Neutrophil (primary cell): ENCODE results near the gene RCOR3.
"Not testable (repeated sequence)": the region's sequence is repeated elsewhere in the genome, so short reads cannot be mapped to it uniquely, and the experiment has no call there.

Source experiments
- H3K27ac ChIP-seq: fragments of 200-600 bp; sonication (generic); 2 replicates; pipeline ENCODE4 v1.5.1; 2016; ENCODE audit warnings: mild to moderate bottlenecking, moderate library complexity
- H3K27me3 ChIP-seq: fragments of 200-600 bp; sonication (generic); 2 replicates; pipeline ENCODE4 v1.6.0; 2016; ENCODE audit warnings: mild to moderate bottlenecking
- H3K36me3 ChIP-seq: fragments of 200-600 bp; sonication (generic); 2 replicates; pipeline ENCODE4 v1.5.1; 2017
- H3K4me1 ChIP-seq, 2 experiments: fragments of 200-600 bp in 1 of 2; sonication (generic) in 1 of 2; 1 replicate in 1 of 2; 2 replicates in 1 of 2; pipeline versions ENCODE4 v1.5.1 to v1.6.1; 2013 to 2016; ENCODE audit warnings: low read depth in 1 of 2, low read length in 1 of 2, mild to moderate bottlenecking in 1 of 2, moderate library complexity in 1 of 2; ENCODE audit not compliant: control insufficient read depth in 1 of 2, insufficient read depth in 1 of 2
- H3K4me3 ChIP-seq, 2 experiments: fragments of 200-600 bp in 1 of 2; sonication (generic) in 1 of 2; 1 replicate in 1 of 2; 2 replicates in 1 of 2; pipeline ENCODE4 v1.5.1; 2013 to 2016; ENCODE audit warnings: low read depth in 1 of 2, low read length in 1 of 2, mild to moderate bottlenecking in 1 of 2, moderate library complexity in 1 of 2
- H3K9me3 ChIP-seq: fragments of 200-600 bp; sonication (generic); 2 replicates; pipeline ENCODE4 v1.5.1; 2016
- CTCF ChIP-seq: fragments of 200-600 bp; sonication (generic); IDR thresholded peaks from 2 replicates; pipeline ENCODE4 v1.5.1; 2016; ENCODE audit warnings: antibody characterized with exemption

Gene RCOR3

GRCh38 chr1:211217392-211217791, 41.8 kb upstream of the RCOR3 start:
- H3K27me3 ChIP-seq, result peaks cover 4% of the 10 kb centered on the region
- no peaks in the 10 kb centered on the region for H3K9me3 ChIP-seq
- H3K4me3 ChIP-seq, result no peak overlapping the region
- TF ChIP-seq CTCF, result no peak
- H3K4me1 ChIP-seq, result no peaks in the 10 kb centered on the region
- H3K27ac ChIP-seq, result no peak overlapping the region
- H3K36me3 ChIP-seq, result no peaks in the 10 kb centered on the region

- H3K27me3 ChIP-seq, H3K9me3 ChIP-seq, H3K36me3 ChIP-seq, H3K27ac ChIP-seq, H3K4me3 ChIP-seq, H3K4me1 ChIP-seq: not testable (repeated sequence)
Observed at GRCh38 chr1:211222469-211223234, 36.5 kb upstream of the RCOR3 start.

GRCh38 chr1:211228573-211229364, 30.4 kb upstream of the RCOR3 start:
- H3K27ac ChIP-seq, H3K9me3 ChIP-seq, H3K27me3 ChIP-seq, H3K4me3 ChIP-seq, H3K36me3 ChIP-seq: not testable (repeated sequence)
- H3K4me1 ChIP-seq, result peaks cover 3 to 13% of the 10 kb centered on the region in 2 experiments

- Histone ChIP-seq H3K27me3 (no peaks in the 10 kb centered on the region), H3K27ac (no peak overlapping the region), H3K4me1 (peaks cover 3 to 13% of the 10 kb centered on the region in 2 experiments), H3K36me3 (no peaks in the 10 kb centered on the region), H3K4me3 (no peak overlapping the region), H3K9me3 (no peaks in the 10 kb centered on the region)
- TF ChIP-seq CTCF, result no peak
Observed at GRCh38 chr1:211229365-211229759, 29.8 kb upstream of the RCOR3 start.

- Histone ChIP-seq H3K27me3 (no peaks in the 10 kb centered on the region), H3K9me3 (no peaks in the 10 kb centered on the region), H3K4me3 (no peak overlapping the region), H3K4me1 (peaks cover 3 to 13% of the 10 kb centered on the region in 2 experiments), H3K27ac (peak overlapping the region; percentile 17), H3K36me3 (no peaks in the 10 kb centered on the region)
- no peak for TF ChIP-seq CTCF
Observed at GRCh38 chr1:211231873-211232272, 27.3 kb upstream of the RCOR3 start.

- Histone ChIP-seq H3K4me1 (peaks cover 3 to 5% of the 10 kb centered on the region in 2 experiments), H3K36me3 (no peaks in the 10 kb centered on the region), H3K9me3 (no peaks in the 10 kb centered on the region), H3K27me3 (peaks cover under 1% of the 10 kb centered on the region), H3K27ac (no peak overlapping the region), H3K4me3 (no peak overlapping the region)
- no peak for TF ChIP-seq CTCF
Observed at GRCh38 chr1:211236633-211237320, 22.4 kb upstream of the RCOR3 start.
